GM10248 (cell line): Measurements from ENCODE around the gene DMTF1.

Experiments
- CTCF ChIA-PET: fragments of 300-600 bp; sonication (Branson Sonifier 250); formaldehyde crosslinking; extraction: SDS; loops from one replicate; lab custom pipeline; 2021; ENCODE audit warnings: antibody characterized with exemption; lab: Yijun Ruan, JAX
- POLR2A ChIA-PET: fragments of 350-650 bp; sonication (Branson Sonifier 250); formaldehyde crosslinking; extraction: SDS; loops from one replicate; lab custom pipeline; 2020; ENCODE audit warnings: antibody characterized with exemption; lab: Yijun Ruan, JAX
- DNase-seq: peaks from one replicate; pipeline ENCODE4 v3.0.0; 2012; ENCODE audit errors: extremely low spot score
- TF ChIP-seq, protein P1 (sequence below): IDR thresholded peaks from 2 replicates; pipeline ENCODE4 v1.5.1; 2012; ENCODE audit warnings: mild to moderate bottlenecking, low read depth; ENCODE audit errors: extremely low read depth, missing control alignments, control extremely low read depth

DMTF1 gene

DNA sequence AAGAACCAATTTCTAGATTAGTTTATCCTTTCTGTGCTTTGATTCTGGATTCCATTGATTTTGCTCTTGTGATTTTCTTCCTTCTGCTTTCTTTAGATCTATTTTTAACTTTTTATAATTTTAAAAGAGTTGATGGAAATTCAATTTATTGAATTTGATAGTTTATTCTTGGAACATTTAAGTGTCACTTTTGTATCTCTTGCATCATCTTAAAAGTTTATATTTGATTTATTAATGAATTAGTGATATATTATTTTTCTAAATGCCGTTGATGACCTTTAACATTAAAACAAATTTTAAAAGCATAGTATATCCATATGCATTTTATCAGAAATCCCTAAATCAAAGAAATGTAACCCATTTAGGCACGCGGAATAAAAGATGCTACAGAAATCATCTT, 26.9 kb downstream of the DMTF1 start:
- no peak for DNase-seq
- POLR2A ChIA-PET, result no interaction called here
- TF ChIP-seq, protein P1, sequence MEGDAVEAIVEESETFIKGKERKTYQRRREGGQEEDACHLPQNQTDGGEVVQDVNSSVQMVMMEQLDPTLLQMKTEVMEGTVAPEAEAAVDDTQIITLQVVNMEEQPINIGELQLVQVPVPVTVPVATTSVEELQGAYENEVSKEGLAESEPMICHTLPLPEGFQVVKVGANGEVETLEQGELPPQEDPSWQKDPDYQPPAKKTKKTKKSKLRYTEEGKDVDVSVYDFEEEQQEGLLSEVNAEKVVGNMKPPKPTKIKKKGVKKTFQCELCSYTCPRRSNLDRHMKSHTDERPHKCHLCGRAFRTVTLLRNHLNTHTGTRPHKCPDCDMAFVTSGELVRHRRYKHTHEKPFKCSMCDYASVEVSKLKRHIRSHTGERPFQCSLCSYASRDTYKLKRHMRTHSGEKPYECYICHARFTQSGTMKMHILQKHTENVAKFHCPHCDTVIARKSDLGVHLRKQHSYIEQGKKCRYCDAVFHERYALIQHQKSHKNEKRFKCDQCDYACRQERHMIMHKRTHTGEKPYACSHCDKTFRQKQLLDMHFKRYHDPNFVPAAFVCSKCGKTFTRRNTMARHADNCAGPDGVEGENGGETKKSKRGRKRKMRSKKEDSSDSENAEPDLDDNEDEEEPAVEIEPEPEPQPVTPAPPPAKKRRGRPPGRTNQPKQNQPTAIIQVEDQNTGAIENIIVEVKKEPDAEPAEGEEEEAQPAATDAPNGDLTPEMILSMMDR, result no peak
- CTCF ChIA-PET, result no interaction called here

DNA sequence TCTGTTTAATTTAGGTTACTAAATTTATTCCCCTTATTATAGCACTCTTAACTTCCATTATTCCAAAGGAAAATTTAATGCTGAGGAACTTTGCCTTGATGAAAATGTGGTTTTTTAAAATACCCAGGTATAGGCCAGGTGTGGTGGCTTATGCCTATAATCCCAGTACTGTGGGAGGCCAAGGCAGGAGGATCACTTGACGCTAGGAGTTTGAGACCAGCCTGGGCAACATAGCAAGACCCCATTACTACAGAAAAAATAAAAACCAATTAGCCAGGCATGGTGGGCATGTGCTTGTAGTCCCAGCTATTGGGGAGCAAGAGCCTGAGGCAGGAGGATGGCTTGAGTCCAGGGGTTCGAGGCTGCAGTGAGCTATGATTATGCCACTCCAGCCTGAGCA, 34.9 kb downstream of the DMTF1 start:
- ChIA-PET POLR2A (no interaction called here), CTCF (interaction anchor here (0.8 to 6.4 kb wide), 4 partner anchors 14 to 246 kb away, joined by 3 to 69 read pairs (median 4); no protein-coding TSS in a partner anchor)
- DNase-seq, result no peak
- TF ChIP-seq, protein P1, result no peak

DNA sequence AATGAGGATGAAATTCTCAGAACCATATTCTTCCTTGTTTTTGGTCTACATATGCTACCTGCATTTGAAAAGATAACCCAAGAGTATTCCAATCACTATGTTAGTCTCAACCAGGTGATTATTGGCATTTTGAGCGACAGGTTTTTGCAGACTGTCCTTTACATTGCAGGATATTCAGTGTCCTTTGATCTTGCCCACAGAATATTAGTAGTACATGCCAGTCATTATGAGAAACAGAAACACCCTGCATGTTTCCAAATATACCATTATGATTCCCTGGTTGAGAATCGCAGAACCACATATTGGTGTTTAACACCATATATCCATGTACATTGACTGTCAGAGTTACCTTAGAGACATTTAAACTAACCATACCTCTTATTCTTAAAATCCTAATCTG, 36.7 kb downstream of the DMTF1 start:
- no peak for DNase-seq
- ChIA-PET POLR2A (no interaction called here), CTCF (interaction anchor here (0.9 kb wide), 1 partner anchor 262 kb away, joined by 3 read pairs; no protein-coding TSS in a partner anchor)
- TF ChIP-seq, protein P1, result no peak

DNA sequence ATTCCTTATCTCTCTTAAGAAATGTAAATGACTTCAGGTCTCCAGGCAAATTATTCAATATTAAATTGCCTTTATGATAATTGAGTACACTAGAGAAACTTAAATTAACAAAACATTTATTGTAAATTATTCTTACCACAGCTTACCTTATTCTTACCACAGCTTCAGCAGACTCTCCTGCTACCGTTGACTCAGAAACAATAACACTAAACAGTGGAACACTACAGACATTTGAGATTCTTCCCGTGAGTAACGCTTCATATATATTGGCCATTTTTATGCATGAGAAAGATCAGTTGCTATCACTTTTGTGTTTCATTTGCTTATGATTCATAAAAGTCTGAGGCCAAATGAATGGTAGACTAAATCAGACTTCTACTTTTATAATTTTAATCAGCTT, 38.5 kb downstream of the DMTF1 start:
- CTCF ChIA-PET, result interaction anchor here (1.4 to 2.0 kb wide), 3 partner anchors 14 to 61 kb away, joined by 3 to 5 read pairs (median 3); no protein-coding TSS in a partner anchor

DNA sequence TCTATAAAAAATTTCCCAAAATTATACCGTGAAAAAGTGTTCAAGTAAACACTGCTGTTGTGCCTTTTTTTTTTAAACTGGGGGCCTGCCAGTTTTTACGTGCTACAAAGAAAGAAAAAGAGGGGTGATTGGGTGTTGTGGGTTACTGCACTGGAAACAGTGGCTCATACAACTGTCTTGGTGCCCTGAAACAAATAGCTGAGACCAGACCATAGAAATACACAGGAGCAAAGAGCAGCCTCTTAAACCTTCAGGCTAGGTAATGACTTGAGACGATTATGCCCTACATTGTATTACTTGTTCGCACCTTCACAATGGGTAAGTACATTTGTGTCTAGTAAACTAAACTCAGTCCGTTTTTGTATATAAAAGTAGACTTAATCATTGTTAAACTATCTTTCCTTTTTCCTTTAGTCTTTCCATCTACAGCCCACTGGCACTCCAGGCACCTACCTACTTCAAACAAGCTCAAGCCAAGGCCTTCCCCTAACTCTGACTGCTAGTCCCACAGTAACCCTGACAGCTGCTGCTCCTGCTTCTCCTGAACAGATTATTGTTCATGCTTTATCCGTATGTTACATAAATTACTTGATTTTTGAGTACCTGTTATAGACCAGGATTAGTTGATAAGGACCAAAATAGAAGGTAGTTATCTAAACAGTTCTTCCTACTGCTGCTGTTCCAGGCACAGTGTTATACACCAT, 40.7 kb downstream of the DMTF1 start:
- ChIA-PET CTCF (interaction anchor here (1.3 to 2.3 kb wide), 3 partner anchors 9 to 16 kb away, joined by 3 to 11 read pairs (median 5); no protein-coding TSS in a partner anchor), POLR2A (no interaction called here)
- no peak for DNase-seq
- TF ChIP-seq, protein P1, result no peak

More for the DNA sequence above, 38.5 kb downstream of the DMTF1 start:
- TF ChIP-seq, protein P1, result no peak
- no peak for DNase-seq
- POLR2A ChIA-PET, result no interaction called here

DNA sequence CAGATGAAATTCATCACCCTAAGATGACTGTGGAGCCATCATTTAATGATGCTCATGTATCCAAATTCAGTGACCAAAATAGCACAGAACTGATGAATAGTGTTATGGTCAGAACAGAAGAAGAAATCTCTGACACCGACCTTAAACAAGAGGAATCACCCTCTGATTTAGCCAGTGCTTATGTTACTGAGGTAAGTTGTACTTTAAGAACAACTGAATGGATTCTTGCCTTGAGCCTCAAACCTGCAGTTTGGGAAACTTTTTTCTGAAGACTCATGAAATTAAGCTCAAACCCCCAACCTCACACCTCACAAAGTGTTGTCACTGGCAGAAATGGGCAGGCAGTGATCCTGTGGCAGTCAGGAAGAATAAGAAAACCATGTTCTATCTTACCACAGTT, 41.7 kb downstream of the DMTF1 start:
- TF ChIP-seq, protein P1, result no peak
- ChIA-PET POLR2A (no interaction called here), CTCF (interaction anchor here (1.8 kb wide), 1 partner anchor 11 kb away, joined by 5 read pairs; no protein-coding TSS in a partner anchor)
- DNase-seq, result no peak
